Activated T-helper 17 cell treated with anti-CD3 and anti-CD28 coated beads, Interleukin-2, amount 50 U/mL, for 72 hours (primary cell): Measurements from ENCODE around the gene SLK. TPM values are rescaled to one million over a fixed set of nuclear protein-coding genes. Genes with fewer than 3 reads are reported as not detected.

Source experiments
- ATAC-seq: fragments of 150-1000 bp; cut with Tn5 transposase; replicated peaks from 2 replicates; pipeline ENCODE4 v1.10.0; 2021; ENCODE audit warnings: mild to moderate bottlenecking, moderate library complexity
- H3K27ac Mint-ChIP-seq: one replicate; pipeline ENCODE4 v1.8.0; 2022; ENCODE audit warnings: mixed read lengths
- H3K27me3 Mint-ChIP-seq: one replicate; pipeline ENCODE4 v1.8.0; 2022; ENCODE audit warnings: mixed read lengths
- H3K36me3 Mint-ChIP-seq: one replicate; pipeline ENCODE4 v1.8.0; 2022; ENCODE audit warnings: low read depth, mild to moderate bottlenecking, mixed read lengths
- H3K4me1 Mint-ChIP-seq: one replicate; pipeline ENCODE4 v1.8.0; 2022; ENCODE audit warnings: mixed read lengths
- H3K4me3 Mint-ChIP-seq: one replicate; pipeline ENCODE4 v1.8.0; 2022; ENCODE audit warnings: mild to moderate bottlenecking, mixed read lengths
- H3K9me3 Mint-ChIP-seq: one replicate; pipeline ENCODE4 v1.8.0; 2022; ENCODE audit warnings: mixed read lengths
- total RNA-seq, 2 donors: library from RNA; stranded (reverse); gene quantifications; one replicate each; pipeline ENCODE4 v1.2.3, GENCODE V29; 2022

Gene SLK
- total RNA-seq, 2 donors from 2014 or later = 23.6 to 26.7 TPM

- H3K27ac Mint-ChIP-seq = no peak overlapping the region
- H3K27me3 Mint-ChIP-seq = no peaks in the 10 kb centered on the region
- H3K36me3 Mint-ChIP-seq = no peaks in the 10 kb centered on the region
- H3K4me1 Mint-ChIP-seq = no peaks in the 10 kb centered on the region
- H3K9me3 Mint-ChIP-seq = no peaks in the 10 kb centered on the region
- ATAC-seq = no peak
- H3K4me3 Mint-ChIP-seq = no peak overlapping the region
Observed at GRCh38 chr10:103960103-103960502, 6.8 kb upstream of the SLK start.

DNA sequence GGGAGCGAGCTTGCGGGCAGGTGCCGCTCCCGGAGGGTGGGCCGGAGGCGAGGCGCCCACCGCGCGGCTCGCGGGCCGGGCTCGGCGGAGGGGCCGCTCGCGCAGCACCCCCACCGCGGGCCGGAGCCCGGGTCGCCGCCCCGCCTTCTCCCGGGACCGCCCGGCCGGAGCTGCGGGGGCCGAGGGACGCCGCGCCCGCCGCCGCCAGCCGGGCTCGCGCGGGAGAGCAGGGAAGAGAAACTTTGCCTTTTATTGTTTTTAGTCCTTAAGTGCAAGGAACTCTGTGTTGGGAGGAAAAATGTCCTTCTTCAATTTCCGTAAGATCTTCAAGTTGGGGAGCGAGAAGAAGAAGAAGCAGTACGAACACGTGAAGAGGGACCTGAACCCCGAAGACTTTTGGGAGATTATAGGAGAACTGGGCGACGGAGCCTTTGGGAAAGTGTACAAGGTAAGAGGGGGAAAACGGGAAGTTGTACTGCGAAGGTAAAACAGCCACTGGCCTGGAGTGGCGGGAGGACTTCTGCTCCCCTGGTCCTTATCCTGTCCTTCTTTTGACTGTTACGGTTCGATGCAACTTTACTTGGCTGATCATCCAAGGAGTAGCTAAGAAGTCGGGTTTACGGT, 620 bp downstream of the SLK start:
- Mint-ChIP-seq H3K4me1 (peaks cover 22% of the 10 kb centered on the region), H3K27ac (peak overlapping the region; percentile 97), H3K36me3 (peaks cover 35% of the 10 kb centered on the region), H3K4me3 (peak overlapping the region; percentile 99), H3K27me3 (no peaks in the 10 kb centered on the region), H3K9me3 (no peaks in the 10 kb centered on the region)
- ATAC-seq = peak; percentile 55

- H3K27ac Mint-ChIP-seq = peak overlapping the region; percentile 97
- H3K36me3 Mint-ChIP-seq = peaks cover 44% of the 10 kb centered on the region
- H3K4me1 Mint-ChIP-seq = peaks cover 33% of the 10 kb centered on the region
- H3K4me3 Mint-ChIP-seq = peak overlapping the region; percentile 99
- H3K9me3 Mint-ChIP-seq = no peaks in the 10 kb centered on the region
- no peak for ATAC-seq
- no peaks in the 10 kb centered on the region for H3K27me3 Mint-ChIP-seq
Observed at GRCh38 chr10:103968441-103969391, 1.8 kb downstream of the SLK start.

GRCh38 chr10:103969436-103969835, 2.5 kb downstream of the SLK start:
- peak overlapping the region; percentile 99 for H3K4me3 Mint-ChIP-seq
- peaks cover 38% of the 10 kb centered on the region for H3K4me1 Mint-ChIP-seq
- H3K27me3 Mint-ChIP-seq = no peaks in the 10 kb centered on the region
- no peak for ATAC-seq
- no peaks in the 10 kb centered on the region for H3K9me3 Mint-ChIP-seq
- H3K36me3 Mint-ChIP-seq = peaks cover 44% of the 10 kb centered on the region
- peak overlapping the region; percentile 97 for H3K27ac Mint-ChIP-seq

GRCh38 chr10:103969857-103970627, 3.1 kb downstream of the SLK start:
- no peak for ATAC-seq
- Mint-ChIP-seq H3K27ac (peak overlapping the region; percentile 97), H3K9me3 (peaks cover 3% of the 10 kb centered on the region), H3K4me1 (peaks cover 40% of the 10 kb centered on the region), H3K27me3 (no peaks in the 10 kb centered on the region), H3K36me3 (peaks cover 48% of the 10 kb centered on the region), H3K4me3 (peak overlapping the region; percentile 99)

GRCh38 chr10:103975169-103975568, 8.2 kb downstream of the SLK start:
- Mint-ChIP-seq H3K4me1 (peaks cover 38% of the 10 kb centered on the region), H3K36me3 (peaks cover 32% of the 10 kb centered on the region), H3K27me3 (no peaks in the 10 kb centered on the region), H3K27ac (peak overlapping the region; percentile 1), H3K9me3 (peaks cover 4% of the 10 kb centered on the region), H3K4me3 (no peak overlapping the region)
- ATAC-seq = no peak

GRCh38 chr10:103977204-103977603, 10.3 kb downstream of the SLK start:
- H3K27ac Mint-ChIP-seq = no peak overlapping the region
- peaks cover 4% of the 10 kb centered on the region for H3K9me3 Mint-ChIP-seq
- H3K27me3 Mint-ChIP-seq = no peaks in the 10 kb centered on the region
- H3K4me3 Mint-ChIP-seq = no peak overlapping the region
- no peak for ATAC-seq
- H3K36me3 Mint-ChIP-seq = peaks cover 29% of the 10 kb centered on the region
- peaks cover 42% of the 10 kb centered on the region for H3K4me1 Mint-ChIP-seq

DNA sequence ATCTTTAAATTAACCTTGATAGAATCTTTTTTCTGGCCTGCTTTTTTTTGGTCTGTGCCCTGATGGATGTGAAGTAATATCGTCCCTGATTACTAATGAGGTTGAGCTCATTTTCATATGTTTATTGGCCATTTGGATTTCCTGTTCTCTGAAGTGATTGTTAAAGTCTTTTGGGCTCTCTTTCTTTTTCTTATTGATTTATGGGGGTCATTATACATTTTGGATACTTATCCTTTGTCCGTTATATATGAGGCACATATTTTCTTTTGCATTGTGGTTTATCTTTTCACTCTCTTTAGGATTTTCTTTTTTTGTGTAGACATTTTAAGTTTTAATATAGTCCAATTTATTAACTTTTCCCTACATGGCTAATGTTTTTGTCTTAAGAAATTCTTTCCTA, 12.6 kb downstream of the SLK start:
- Mint-ChIP-seq H3K27me3 (no peaks in the 10 kb centered on the region), H3K4me1 (peaks cover 40% of the 10 kb centered on the region), H3K4me3 (no peak overlapping the region), H3K27ac (no peak overlapping the region), H3K36me3 (peaks cover 16% of the 10 kb centered on the region), H3K9me3 (peaks cover 4% of the 10 kb centered on the region)
- no peak for ATAC-seq

DNA sequence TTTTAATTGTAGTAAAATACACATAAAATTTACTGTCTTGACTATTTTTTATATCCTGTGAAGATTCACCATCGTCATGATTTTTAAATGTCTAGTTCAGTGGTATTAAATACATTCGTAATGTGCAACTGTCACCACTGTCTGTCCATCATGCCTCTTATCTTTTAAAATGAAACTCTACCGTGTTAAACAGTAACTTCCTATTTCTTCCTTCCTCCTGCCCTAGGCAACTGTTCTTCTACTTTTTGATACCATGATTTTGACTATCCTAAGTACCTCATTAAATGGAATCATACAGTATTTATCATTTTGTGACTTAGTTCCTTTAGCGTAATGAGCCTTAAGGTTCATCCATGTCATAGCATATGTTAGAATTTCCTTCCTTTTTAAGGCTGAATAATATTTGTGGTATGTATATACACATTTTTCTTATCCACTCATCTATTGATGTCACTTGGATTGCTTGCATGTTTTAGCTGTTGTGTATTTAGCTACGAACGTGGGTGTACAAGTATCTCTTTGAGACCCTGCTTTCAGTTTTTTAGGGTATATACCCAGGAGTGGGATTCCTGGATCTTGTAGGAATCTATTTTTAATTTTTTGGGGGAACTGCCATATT, 13.5 kb downstream of the SLK start:
- no peak for ATAC-seq
- Mint-ChIP-seq H3K9me3 (no peaks in the 10 kb centered on the region), H3K27ac (no peak overlapping the region), H3K27me3 (no peaks in the 10 kb centered on the region), H3K36me3 (peaks cover 9% of the 10 kb centered on the region), H3K4me3 (peak overlapping the region; percentile 5), H3K4me1 (peaks cover 43% of the 10 kb centered on the region)

DNA sequence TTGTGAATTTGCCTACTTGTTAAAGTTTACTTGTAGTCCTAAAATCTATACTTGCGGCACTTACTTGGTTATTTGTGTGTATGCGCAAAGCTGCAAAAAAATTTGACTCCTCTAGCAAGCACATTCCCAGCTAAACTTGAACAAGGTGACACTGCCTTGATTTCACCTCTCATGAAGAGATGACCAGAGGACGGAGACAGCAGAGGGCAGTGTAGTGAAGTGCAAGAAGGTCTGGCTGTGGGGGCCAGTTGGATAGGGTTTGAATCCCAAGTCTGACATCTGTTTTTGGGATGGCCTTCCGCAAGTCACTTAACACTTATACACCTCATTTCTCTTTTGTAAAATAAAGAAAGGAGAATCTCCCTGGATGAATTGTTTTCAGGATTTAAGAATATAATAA, 15.7 kb downstream of the SLK start:
- Mint-ChIP-seq H3K4me3 (peak overlapping the region; percentile 74), H3K9me3 (no peaks in the 10 kb centered on the region), H3K36me3 (peaks cover 7% of the 10 kb centered on the region), H3K27ac (no peak overlapping the region), H3K27me3 (no peaks in the 10 kb centered on the region), H3K4me1 (peaks cover 48% of the 10 kb centered on the region)
- ATAC-seq = no peak

DNA sequence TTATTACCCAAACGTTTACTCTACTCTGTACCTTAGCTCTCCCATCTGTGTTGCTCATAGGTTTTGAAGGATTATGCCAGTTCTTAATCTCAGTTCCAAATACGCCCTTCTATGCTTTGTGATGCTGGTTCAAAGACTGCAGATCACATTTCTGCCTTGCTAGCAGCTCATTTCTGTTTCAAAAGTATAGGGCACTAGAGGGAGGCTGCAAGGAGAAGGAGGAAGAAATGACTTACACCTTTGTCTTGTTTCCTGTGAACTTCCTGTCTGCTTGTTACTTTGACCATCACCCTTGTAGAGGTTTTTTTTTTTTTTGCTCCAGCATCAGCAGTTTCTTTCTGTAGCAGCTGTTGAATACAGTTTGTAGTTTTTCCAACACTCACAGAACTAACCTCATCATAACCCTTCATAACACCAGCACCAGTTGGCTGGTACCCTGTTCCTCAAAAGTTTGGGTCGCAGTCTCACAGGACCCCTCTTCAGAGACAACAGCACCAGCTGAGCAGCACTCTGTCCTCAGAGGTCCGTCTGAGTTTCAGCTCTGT, 16.5 kb downstream of the SLK start:
- no peaks in the 10 kb centered on the region for H3K9me3 Mint-ChIP-seq
- ATAC-seq = peak; percentile 94
- H3K36me3 Mint-ChIP-seq = peaks cover 7% of the 10 kb centered on the region
- H3K4me1 Mint-ChIP-seq = peaks cover 49% of the 10 kb centered on the region
- H3K4me3 Mint-ChIP-seq = peak overlapping the region; percentile 74
- H3K27ac Mint-ChIP-seq = peak overlapping the region; percentile 82
- H3K27me3 Mint-ChIP-seq = no peaks in the 10 kb centered on the region

GRCh38 chr10:103985726-103986125, 18.8 kb downstream of the SLK start:
- no peak overlapping the region for H3K27ac Mint-ChIP-seq

DNA sequence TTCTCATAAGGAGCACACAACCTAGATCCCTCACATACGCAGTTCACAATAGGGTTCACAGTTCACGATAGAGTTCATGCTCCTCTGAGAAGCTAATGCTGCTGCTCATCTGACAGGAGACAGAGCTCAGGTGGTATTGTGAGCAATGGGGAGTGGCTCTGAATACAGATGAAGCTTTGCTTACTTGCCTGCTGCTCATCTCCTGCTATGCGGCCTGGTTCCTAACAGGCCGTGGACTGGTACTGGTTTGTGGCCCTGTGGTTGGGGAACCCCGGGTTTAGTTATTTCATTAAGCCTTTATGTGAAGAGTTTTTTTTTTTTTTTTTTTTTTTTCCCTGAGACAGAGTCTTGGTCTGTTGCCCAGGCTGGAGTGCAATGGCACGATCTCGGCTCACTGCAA, 19.4 kb downstream of the SLK start:
- H3K36me3 Mint-ChIP-seq = peaks cover 16% of the 10 kb centered on the region
- no peaks in the 10 kb centered on the region for H3K27me3 Mint-ChIP-seq
- H3K27ac Mint-ChIP-seq = peak overlapping the region; percentile 38
- H3K9me3 Mint-ChIP-seq = no peaks in the 10 kb centered on the region
- peak overlapping the region; percentile 37 for H3K4me3 Mint-ChIP-seq
- H3K4me1 Mint-ChIP-seq = peaks cover 43% of the 10 kb centered on the region
- ATAC-seq = peak; percentile 60

More at GRCh38 chr10:103985726-103986125, 18.8 kb downstream of the SLK start:
- H3K4me1 Mint-ChIP-seq = peaks cover 43% of the 10 kb centered on the region
- H3K4me3 Mint-ChIP-seq = no peak overlapping the region
- H3K36me3 Mint-ChIP-seq = peaks cover 11% of the 10 kb centered on the region
- H3K27me3 Mint-ChIP-seq = no peaks in the 10 kb centered on the region
- H3K9me3 Mint-ChIP-seq = no peaks in the 10 kb centered on the region
- ATAC-seq = no peak

GRCh38 chr10:103990121-103990520, 23.2 kb downstream of the SLK start:
- Mint-ChIP-seq H3K27me3 (no peaks in the 10 kb centered on the region), H3K4me3 (no peak overlapping the region), H3K9me3 (no peaks in the 10 kb centered on the region), H3K4me1 (peaks cover 25% of the 10 kb centered on the region), H3K27ac (no peak overlapping the region), H3K36me3 (peaks cover 51% of the 10 kb centered on the region)
- no peak for ATAC-seq
